Mucosa of descending colon (tissue), 3 donors: ENCODE data around the gene ZNF440. TPM values are rescaled to one million over a fixed set of nuclear protein-coding genes. Genes with fewer than 3 reads are reported as not detected.
"Not testable (repeated sequence)": the region's sequence is repeated elsewhere in the genome, so short reads cannot be mapped to it uniquely, and the experiment has no call there.

ENCODE experiments used
- ATAC-seq: fragments of 200-7000 bp; cut with Tn5 transposase; one replicate; pipeline ENCODE4 v1.9.1; 2020; ENCODE audit warnings: mild to moderate bottlenecking, moderate library complexity
- DNase-seq, 3 donors: peaks; one replicate each; pipeline ENCODE4 v3.0.0-alpha.2; 2020
- H3K36me3 ChIP-seq: fragments of 200-600 bp; one replicate; pipeline ENCODE4 v1.8.0; 2021; ENCODE audit warnings: low read depth, mild to moderate bottlenecking
- H3K4me1 ChIP-seq: fragments of 200-600 bp; one replicate; pipeline ENCODE4 v1.8.0; 2021; ENCODE audit warnings: low read depth, mild to moderate bottlenecking
- H3K4me3 ChIP-seq: fragments of 200-600 bp; one replicate; pipeline ENCODE4 v1.8.0; 2021; ENCODE audit warnings: mild to moderate bottlenecking
- H3K9me3 ChIP-seq: fragments of 200-600 bp; one replicate; pipeline ENCODE4 v1.8.0; 2021; ENCODE audit warnings: mild to moderate bottlenecking
- intact Hi-C, 2 donors: fragments of 100-400 bp; cut with DNase I in 1 of 2; cut with micrococcal nuclease in 1 of 2; formaldehyde crosslinking; loops; one replicate each; pipeline versions ENCODE4 v1.11.0 to v1.11.1; 2022; cut with DNase I, micrococcal nuclease
- total RNA-seq, 3 donors: library from RNA; stranded (reverse); fragmentation: NEBNext Ultra II Directional in 2 of 3; extraction: Animal tissue kit (Norgen Biotek cat#: 25700) in 2 of 3; gene quantifications; one replicate each; pipeline versions ENCODE4 v1.2.1 to v1.2.4, GENCODE V29; 2021 to 2023
- TF ChIP-seq, protein P1 (sequence below): fragments of 200-600 bp; IDR thresholded peaks from one replicate; pipeline ENCODE4 v1.8.0; 2022; ENCODE audit warnings: antibody characterized with exemption, mild to moderate bottlenecking
- donor health status: DM: no; HTN: no; CAD: no; lungs with moderate emphysema.
- donor health status: DM: no; HTN: no; CAD: no.
- donor health status: DM: no; HTN: yes; CAD: no.

ZNF440 gene
- total RNA-seq, 3 donors from 2014 or later = 31.9 to 36.9 (median 36.4) TPM

DNA sequence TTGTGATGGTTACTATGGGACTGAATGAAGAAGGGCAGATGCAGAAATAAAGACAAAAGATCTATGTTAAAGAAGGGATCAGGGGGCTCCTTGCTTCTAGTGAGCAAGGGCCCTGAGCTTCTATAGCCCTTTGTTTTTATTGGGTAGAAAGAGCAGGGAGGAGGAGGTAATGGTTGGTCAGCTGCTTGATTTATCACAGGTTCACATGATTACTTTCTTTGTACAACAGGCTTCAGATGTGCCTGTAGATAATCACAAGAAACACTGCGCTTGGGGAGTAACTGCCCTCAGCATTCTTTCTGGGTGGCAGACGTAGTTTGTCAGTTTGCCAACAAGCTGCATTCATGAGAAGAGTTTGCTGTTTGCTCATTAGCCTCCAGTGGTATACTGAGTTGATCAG lies 29.6 kb downstream of the ZNF440 start:
- TF ChIP-seq, protein P1, sequence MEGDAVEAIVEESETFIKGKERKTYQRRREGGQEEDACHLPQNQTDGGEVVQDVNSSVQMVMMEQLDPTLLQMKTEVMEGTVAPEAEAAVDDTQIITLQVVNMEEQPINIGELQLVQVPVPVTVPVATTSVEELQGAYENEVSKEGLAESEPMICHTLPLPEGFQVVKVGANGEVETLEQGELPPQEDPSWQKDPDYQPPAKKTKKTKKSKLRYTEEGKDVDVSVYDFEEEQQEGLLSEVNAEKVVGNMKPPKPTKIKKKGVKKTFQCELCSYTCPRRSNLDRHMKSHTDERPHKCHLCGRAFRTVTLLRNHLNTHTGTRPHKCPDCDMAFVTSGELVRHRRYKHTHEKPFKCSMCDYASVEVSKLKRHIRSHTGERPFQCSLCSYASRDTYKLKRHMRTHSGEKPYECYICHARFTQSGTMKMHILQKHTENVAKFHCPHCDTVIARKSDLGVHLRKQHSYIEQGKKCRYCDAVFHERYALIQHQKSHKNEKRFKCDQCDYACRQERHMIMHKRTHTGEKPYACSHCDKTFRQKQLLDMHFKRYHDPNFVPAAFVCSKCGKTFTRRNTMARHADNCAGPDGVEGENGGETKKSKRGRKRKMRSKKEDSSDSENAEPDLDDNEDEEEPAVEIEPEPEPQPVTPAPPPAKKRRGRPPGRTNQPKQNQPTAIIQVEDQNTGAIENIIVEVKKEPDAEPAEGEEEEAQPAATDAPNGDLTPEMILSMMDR = no peak
- H3K4me3 ChIP-seq = no peak overlapping the region
- ATAC-seq = no peak
- no peak for DNase-seq
- H3K4me1 ChIP-seq = peaks cover 5% of the 10 kb centered on the region
- intact Hi-C loops = no loop called here
- no peaks in the 10 kb centered on the region for H3K9me3 ChIP-seq
- H3K36me3 ChIP-seq = no peaks in the 10 kb centered on the region

DNA sequence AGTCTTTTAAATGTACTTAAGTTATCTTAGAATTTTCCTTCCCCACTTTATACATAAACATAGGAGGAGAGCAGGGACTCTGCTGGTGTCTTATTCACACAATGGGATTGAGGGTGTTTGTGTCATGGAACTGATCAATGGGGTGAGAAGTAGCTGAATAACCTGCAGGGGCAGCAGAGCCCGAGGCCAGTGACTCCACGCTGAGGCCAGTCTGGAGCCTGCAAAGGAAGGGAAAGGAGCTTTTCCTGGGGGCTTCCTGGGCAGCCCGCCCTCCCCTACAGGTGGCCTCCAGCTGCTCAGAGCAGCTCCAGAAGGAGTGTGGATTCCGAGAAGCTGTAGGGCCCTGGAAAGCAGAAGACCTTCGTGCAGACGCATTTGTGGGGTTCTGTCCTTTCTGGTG lies 33.5 kb downstream of the ZNF440 start:
- H3K4me1 ChIP-seq, H3K9me3 ChIP-seq, intact Hi-C loops, H3K36me3 ChIP-seq, H3K4me3 ChIP-seq, ATAC-seq, DNase-seq: not testable (repeated sequence)

DNA sequence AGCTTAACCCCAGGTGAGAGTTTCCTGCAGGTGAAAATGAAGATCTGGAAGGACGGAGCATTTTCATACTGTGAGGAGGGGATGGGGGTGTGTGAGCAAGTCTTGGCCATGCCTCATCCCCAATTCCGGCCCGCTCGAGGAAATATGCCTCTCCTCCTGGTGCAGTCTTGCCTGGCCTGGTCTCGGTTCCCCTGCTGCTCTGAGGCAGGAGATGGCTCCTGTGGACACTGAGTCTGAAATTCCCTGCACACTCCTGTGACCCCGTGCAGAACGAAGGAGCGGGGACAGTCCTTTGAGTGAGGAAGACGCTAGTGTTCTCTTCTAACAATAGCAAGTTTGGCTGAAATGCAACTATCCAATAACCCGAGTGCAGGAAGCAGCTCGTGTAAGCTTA lies 34.1 kb downstream of the ZNF440 start:
- DNase-seq = no peak
- no peaks in the 10 kb centered on the region for H3K36me3 ChIP-seq
- no peak overlapping the region for H3K4me3 ChIP-seq
- ATAC-seq = no peak
- intact Hi-C loops = no loop called here
- H3K9me3 ChIP-seq = no peaks in the 10 kb centered on the region
- peaks cover 7% of the 10 kb centered on the region for H3K4me1 ChIP-seq
- TF ChIP-seq, protein P1 = no peak

DNA sequence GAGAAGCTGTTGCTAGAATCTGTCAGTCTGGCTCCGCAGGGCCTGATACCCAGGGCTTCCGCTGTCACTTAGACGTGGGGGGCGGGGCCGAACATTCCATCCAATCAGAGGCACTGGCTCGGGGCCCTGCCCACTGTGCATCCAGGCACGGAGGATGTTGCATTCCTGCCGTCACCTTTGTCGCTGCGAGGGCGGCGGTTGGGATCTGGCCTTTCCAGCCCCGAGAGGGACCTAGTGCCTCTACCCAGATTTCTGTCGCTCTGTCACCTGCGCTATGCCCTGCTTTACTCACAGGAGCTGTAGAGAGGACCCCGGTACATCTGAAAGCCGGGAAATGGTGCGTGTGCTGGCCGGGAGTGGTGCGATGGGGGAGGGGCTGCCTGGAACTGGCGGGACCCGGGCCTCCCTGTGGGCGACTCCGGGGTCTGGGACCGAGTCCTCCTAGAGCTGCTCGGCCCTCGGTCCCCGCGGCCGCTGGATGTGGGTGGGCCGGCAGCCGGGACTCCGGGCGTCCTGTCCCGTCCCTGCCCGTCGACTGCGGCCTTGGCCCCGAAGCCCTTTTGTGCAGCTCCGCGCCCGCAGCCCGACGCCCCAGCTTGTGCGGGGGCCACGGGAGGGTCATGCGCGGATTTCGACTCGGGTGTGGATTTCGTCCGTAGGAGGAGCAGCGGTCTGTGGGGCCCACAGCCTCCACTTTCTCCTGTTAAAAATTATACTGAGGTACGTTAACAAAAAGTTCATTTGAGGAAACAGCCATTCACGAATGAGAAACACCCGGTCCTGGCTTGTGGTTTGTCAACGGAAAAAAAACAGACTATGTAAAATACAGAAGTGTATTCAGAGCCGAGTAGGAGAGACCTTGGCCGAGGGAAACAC lies 34.8 kb downstream of the ZNF440 start, which contains the start of gene ZNF439:
Gene ZNF439, plus strand, starts transcription at position 133 of the 876 bp plus-strand sequence. Its CDS starts 142 bp downstream, at position 275.
- DNase-seq = peak; percentile 96 to 99 (median 96)
- TF ChIP-seq, protein P1 = no peak
- Histone ChIP-seq H3K4me1 (peaks cover 7% of the 10 kb centered on the region), H3K36me3 (no peaks in the 10 kb centered on the region), H3K4me3 (peak within 1 kb of the TSS; percentile 22), H3K9me3 (no peaks in the 10 kb centered on the region)
- peak; percentile 100 for ATAC-seq
- intact Hi-C loops = no loop called here

DNA sequence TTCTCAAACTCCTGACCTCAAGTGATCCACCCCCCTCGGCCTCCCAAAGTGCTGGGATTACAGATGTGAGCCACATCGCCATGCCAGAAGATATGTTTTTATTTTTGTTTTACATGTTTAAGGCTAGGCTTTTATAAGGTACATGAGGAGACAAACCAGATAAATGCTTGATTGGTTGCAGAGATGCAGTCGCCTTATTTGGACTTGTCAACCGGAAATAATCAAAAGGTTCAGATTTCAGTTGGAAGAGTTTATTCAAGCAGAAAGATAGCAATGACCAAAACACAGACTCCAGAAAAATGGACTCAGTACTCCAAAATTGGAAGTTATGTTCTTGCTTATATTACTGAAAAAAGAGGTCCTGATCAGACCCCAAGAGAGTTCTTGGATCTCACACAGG lies 36.2 kb downstream of the ZNF440 start:
- H3K36me3 ChIP-seq, H3K4me3 ChIP-seq, DNase-seq, ATAC-seq, intact Hi-C loops, H3K9me3 ChIP-seq, H3K4me1 ChIP-seq: not testable (repeated sequence)

DNA sequence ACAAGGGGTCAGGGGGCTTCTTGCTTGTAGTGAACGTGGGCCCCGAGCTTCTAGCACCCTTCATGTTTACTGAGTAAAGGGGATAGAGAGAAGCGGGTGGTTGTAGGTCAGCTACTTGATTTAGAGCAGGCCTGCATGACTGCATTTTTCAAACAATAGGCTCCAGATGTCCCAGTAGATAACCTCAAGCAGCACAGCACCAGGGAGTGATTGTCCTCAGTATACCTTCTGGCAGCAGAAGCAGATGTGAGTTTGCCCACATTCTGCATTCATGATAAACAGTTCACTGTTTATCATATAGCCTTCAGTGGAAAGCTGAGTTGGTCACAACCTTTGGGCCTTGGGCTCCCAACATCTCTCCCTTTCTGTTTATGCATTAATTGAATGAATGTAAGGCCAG lies 39.3 kb downstream of the ZNF440 start:
- DNase-seq (no peak), ATAC-seq (no peak)
- TF ChIP-seq, protein P1 = no peak
- intact Hi-C loops = no loop called here
- Histone ChIP-seq H3K9me3 (no peaks in the 10 kb centered on the region), H3K36me3 (no peaks in the 10 kb centered on the region), H3K4me3 (no peak overlapping the region), H3K4me1 (peaks cover 17% of the 10 kb centered on the region)
